IPS-18a (cell line): ENCODE measurements around the gene DAG1.

ENCODE experiments used
- H3K27ac ChIP-seq: one replicate; pipeline ENCODE4 v1.5.1; 2013; ENCODE audit warnings: low read length
- H3K27me3 ChIP-seq: one replicate; pipeline ENCODE4 v1.6.1; 2013; ENCODE audit warnings: mild to moderate bottlenecking, low read length; ENCODE audit not compliant: control insufficient read depth, insufficient read depth
- H3K36me3 ChIP-seq: one replicate; pipeline ENCODE4 v1.6.1; 2013; ENCODE audit warnings: low read depth, low read length; ENCODE audit not compliant: control insufficient read depth
- H3K4me1 ChIP-seq: one replicate; pipeline ENCODE4 v1.6.1; 2013; ENCODE audit warnings: low read depth, low read length; ENCODE audit not compliant: control insufficient read depth
- H3K4me3 ChIP-seq: one replicate; pipeline ENCODE4 v1.5.1; 2013; ENCODE audit warnings: low read length
- H3K9ac ChIP-seq: one replicate; pipeline ENCODE4 v1.6.1; 2013; ENCODE audit warnings: mild to moderate bottlenecking, low read length, moderate library complexity
- H3K9me3 ChIP-seq: one replicate; pipeline ENCODE4 v1.6.1; 2013; ENCODE audit warnings: low read depth, low read length; ENCODE audit not compliant: control insufficient read depth

The DAG1 gene

DNA sequence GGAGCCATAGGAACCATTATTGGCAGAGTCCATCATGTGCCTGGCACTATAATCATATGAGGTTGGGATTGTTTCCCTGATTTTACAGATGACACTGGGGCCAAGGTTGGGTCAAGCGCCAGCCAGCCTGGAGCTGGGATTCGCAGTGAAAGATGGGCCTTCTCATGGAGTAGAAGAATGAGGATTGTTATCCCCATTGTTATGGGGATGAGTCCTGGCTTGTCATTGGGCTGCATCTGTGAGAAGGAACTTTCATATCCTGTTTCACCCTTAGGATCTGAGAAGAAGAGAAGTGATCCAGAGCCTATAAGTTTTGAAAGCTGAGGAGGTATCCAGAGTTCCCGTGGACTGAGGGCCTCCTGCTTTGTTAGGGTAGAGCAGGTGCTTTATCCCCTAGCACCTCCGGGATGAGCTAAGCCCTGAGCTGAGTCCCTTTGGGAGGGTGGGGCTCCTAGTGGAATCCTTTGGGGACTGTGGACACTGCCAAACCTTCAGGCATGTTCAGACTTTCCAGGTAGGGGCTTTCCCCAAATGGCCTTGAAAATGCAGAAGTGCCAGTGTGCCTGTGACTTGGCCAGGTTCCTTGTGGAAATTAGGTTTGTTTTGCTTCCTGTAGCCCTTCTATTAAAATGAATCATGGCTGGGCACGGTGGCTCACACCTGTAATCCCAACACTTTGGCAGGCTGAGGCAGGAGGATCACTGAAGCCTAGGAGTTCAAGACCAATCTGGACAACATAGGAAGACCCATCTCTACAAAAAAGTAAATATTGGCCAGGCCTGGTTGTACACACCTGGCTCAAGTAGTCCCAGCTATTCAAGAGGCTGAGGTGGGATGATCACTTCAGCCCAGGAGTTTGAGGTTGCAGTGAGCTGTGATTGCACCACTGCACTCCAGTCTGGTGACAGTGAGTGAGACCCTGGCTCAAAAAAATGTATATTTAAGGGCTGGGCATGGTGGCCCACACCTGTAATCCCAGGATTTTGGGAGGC, 54.0 kb downstream of the DAG1 start:
- H3K4me3 ChIP-seq, result no peak overlapping the region
- H3K4me1 ChIP-seq, result no peaks in the 10 kb centered on the region

DNA sequence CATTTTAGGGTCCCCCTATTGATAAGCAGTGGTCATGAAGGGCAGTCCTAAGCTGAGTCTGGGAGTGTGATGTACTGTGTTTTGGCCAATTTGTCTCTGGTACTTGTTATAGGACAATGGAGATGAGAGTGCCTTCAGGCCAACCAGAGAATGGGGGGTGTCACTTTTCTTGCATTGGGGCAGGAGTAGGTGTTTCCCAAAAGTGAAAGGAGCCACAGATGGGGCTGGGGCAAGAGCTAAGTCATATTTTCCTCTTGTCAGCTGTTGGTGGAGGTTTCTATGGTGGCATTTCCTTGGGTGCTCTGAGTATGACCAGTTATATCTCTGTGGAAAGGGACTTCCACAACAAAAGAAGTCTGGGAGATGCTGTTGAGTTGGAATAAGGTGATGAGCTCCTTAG, 59.5 kb downstream of the DAG1 start:
- H3K4me3 ChIP-seq, result no peak overlapping the region
- H3K9ac ChIP-seq, result no peak overlapping the region
- H3K27ac ChIP-seq, result no peak overlapping the region
- H3K9me3 ChIP-seq, result no peaks in the 10 kb centered on the region
- H3K36me3 ChIP-seq, result peaks cover 34% of the 10 kb centered on the region
- H3K4me1 ChIP-seq, result peaks cover 1% of the 10 kb centered on the region
- no peaks in the 10 kb centered on the region for H3K27me3 ChIP-seq

More for the DNA sequence above, 54.0 kb downstream of the DAG1 start:
- no peaks in the 10 kb centered on the region for H3K9me3 ChIP-seq
- no peak overlapping the region for H3K9ac ChIP-seq
- H3K36me3 ChIP-seq, result peaks cover 4% of the 10 kb centered on the region
- H3K27me3 ChIP-seq, result no peaks in the 10 kb centered on the region
- H3K27ac ChIP-seq, result no peak overlapping the region

DNA sequence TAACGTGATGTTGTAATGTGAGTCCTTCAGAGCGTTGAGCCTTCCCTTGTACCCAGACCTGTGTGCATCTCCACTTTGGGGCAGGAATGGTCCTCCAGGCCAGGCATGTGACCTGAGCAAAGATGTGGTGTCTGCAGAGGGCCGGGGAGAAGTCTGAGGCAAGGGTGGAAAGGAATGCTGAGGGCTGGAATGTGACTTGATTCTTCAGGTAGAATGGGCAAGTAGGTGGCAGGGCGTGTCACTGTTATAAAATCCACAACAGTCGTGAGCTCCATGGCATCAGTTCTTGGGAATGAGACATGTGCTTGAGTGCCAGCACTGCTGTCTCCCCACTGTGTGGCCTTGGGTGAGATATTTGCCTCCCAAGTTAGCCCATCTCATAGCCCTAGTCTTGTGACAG, 60.2 kb downstream of the DAG1 start:
- Histone ChIP-seq H3K36me3 (peaks cover 34% of the 10 kb centered on the region), H3K27me3 (no peaks in the 10 kb centered on the region), H3K27ac (no peak overlapping the region), H3K4me1 (peaks cover 8% of the 10 kb centered on the region), H3K9ac (no peak overlapping the region), H3K9me3 (no peaks in the 10 kb centered on the region), H3K4me3 (no peak overlapping the region)

DNA sequence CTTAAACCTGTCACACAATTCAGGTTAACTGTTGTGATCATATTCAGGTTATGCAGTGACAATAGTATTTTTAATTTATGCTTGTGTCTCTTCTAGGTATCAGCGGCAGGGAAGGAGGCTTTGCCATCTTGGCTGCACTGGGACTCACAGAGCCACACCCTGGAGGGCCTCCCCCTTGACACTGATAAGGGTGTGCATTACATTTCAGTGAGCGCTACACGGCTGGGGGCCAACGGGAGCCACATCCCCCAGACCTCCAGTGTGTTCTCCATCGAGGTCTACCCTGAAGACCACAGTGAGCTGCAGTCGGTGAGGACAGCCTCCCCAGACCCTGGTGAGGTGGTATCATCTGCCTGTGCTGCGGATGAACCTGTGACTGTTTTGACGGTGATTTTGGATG, 60.6 kb downstream of the DAG1 start:
- Histone ChIP-seq H3K27ac (no peak overlapping the region), H3K36me3 (peaks cover 34% of the 10 kb centered on the region), H3K9ac (no peak overlapping the region), H3K9me3 (no peaks in the 10 kb centered on the region), H3K4me1 (peaks cover 12% of the 10 kb centered on the region), H3K27me3 (no peaks in the 10 kb centered on the region), H3K4me3 (no peak overlapping the region)

DNA sequence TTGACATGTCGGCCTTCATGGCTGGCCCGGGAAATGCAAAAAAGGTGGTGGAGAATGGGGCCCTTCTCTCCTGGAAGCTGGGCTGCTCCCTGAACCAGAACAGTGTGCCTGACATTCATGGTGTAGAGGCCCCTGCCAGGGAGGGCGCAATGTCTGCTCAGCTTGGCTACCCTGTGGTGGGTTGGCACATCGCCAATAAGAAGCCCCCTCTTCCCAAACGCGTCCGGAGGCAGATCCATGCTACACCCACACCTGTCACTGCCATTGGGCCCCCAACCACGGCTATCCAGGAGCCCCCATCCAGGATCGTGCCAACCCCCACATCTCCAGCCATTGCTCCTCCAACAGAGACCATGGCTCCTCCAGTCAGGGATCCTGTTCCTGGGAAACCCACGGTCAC, 61.2 kb downstream of the DAG1 start:
- H3K36me3 ChIP-seq, result peaks cover 34% of the 10 kb centered on the region
- peaks cover 12% of the 10 kb centered on the region for H3K4me1 ChIP-seq
- H3K4me3 ChIP-seq, result no peak overlapping the region
- no peak overlapping the region for H3K27ac ChIP-seq
- no peaks in the 10 kb centered on the region for H3K9me3 ChIP-seq
- no peaks in the 10 kb centered on the region for H3K27me3 ChIP-seq
- H3K9ac ChIP-seq, result no peak overlapping the region

DNA sequence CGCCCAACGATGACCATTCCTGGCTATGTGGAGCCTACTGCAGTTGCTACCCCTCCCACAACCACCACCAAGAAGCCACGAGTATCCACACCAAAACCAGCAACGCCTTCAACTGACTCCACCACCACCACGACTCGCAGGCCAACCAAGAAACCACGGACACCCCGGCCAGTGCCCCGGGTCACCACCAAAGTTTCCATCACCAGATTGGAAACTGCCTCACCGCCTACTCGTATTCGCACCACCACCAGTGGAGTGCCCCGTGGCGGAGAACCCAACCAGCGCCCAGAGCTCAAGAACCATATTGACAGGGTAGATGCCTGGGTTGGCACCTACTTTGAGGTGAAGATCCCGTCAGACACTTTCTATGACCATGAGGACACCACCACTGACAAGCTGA, 61.6 kb downstream of the DAG1 start:
- Histone ChIP-seq H3K36me3 (peaks cover 34% of the 10 kb centered on the region), H3K4me1 (peaks cover 12% of the 10 kb centered on the region)

DNA sequence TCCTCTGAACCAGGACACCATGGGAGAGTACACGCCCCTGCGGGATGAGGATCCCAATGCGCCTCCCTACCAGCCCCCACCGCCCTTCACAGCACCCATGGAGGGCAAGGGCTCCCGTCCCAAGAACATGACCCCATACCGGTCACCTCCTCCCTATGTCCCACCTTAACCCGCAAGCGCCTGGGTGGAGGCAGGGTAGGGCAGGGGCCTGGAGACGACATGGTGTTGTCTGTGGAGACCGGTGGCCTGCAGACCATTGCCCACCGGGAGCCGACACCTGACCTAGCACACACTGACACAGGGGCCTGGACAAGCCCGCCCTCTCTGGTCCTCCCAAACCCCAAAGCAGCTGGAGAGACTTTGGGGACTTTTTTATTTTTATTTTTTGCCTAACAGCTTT, 63.0 kb downstream of the DAG1 start:
- peaks cover 34% of the 10 kb centered on the region for H3K36me3 ChIP-seq
- H3K27me3 ChIP-seq, result no peaks in the 10 kb centered on the region
- no peak overlapping the region for H3K27ac ChIP-seq
- H3K4me1 ChIP-seq, result peaks cover 12% of the 10 kb centered on the region
- H3K9me3 ChIP-seq, result no peaks in the 10 kb centered on the region
- no peak overlapping the region for H3K4me3 ChIP-seq
- H3K9ac ChIP-seq, result no peak overlapping the region

More for the DNA sequence above, 61.6 kb downstream of the DAG1 start:
- Histone ChIP-seq H3K27ac (no peak overlapping the region), H3K9ac (no peak overlapping the region), H3K27me3 (no peaks in the 10 kb centered on the region), H3K4me3 (no peak overlapping the region), H3K9me3 (no peaks in the 10 kb centered on the region)

DNA sequence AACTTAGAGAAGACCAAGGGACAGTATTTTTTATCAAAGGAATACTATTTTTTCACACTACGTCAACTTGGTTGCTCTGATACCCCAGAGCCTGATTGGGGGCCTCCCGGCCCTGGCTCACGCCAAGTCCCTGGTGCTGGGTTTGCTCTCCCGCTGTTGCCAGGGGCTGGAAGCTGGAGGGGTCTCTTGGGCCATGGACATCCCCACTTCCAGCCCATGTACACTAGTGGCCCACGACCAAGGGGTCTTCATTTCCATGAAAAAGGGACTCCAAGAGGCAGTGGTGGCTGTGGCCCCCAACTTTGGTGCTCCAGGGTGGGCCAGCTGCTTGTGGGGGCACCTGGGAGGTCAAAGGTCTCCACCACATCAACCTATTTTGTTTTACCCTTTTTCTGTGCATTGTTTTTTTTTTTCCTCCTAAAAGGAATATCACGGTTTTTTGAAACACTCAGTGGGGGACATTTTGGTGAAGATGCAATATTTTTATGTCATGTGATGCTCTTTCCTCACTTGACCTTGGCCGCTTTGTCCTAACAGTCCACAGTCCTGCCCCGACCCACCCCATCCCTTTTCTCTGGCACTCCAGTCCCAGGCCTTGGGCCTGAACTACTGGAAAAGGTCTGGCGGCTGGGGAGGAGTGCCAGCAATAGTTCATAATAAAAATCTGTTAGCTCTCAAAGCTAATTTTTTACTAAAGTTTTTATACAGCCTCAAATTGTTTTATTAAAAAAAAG, 63.9 kb downstream of the DAG1 start:
- Histone ChIP-seq H3K9ac (no peak overlapping the region), H3K27me3 (no peaks in the 10 kb centered on the region), H3K27ac (no peak overlapping the region), H3K4me3 (no peak overlapping the region), H3K9me3 (no peaks in the 10 kb centered on the region), H3K4me1 (peaks cover 12% of the 10 kb centered on the region), H3K36me3 (peaks cover 34% of the 10 kb centered on the region)

DNA sequence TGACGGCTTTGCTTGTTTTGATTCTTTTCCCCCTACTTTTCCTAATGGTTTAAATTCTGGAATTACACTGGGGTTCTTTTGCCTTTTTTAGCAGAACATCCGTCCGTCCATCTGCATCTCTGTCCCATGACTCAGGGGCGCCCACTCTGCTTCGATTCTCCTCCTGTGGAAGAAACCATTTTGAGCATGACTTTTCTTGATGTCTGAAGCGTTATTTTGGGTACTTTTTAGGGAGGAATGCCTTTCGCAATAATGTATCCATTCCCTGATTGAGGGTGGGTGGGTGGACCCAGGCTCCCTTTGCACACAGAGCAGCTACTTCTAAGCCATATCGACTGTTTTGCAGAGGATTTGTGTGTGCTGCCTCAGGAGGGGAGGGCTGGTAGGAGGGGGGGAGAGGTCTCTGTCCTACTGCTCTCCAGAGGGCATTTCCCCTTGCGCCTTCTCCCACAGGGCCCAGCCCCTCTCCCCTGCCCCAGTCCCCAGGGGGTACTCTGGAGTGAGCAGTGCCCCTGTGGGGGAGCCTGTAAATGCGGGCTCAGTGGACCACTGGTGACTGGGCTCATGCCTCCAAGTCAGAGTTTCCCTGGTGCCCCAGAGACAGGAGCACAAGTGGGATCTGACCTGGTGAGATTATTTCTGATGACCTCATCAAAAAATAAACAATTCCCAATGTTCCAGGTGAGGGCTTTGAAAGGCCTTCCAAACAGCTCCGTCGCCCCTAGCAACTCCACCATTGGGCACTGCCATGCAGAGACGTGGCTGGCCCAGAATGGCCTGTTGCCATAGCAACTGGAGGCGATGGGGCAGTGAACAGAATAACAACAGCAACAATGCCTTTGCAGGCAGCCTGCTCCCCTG, 64.7 kb downstream of the DAG1 start:
- Histone ChIP-seq H3K27me3 (no peaks in the 10 kb centered on the region), H3K27ac (peak overlapping the region; percentile 83), H3K36me3 (peaks cover 34% of the 10 kb centered on the region), H3K4me3 (no peak overlapping the region), H3K9me3 (no peaks in the 10 kb centered on the region), H3K4me1 (peaks cover 12% of the 10 kb centered on the region), H3K9ac (peak overlapping the region; percentile 62)

DNA sequence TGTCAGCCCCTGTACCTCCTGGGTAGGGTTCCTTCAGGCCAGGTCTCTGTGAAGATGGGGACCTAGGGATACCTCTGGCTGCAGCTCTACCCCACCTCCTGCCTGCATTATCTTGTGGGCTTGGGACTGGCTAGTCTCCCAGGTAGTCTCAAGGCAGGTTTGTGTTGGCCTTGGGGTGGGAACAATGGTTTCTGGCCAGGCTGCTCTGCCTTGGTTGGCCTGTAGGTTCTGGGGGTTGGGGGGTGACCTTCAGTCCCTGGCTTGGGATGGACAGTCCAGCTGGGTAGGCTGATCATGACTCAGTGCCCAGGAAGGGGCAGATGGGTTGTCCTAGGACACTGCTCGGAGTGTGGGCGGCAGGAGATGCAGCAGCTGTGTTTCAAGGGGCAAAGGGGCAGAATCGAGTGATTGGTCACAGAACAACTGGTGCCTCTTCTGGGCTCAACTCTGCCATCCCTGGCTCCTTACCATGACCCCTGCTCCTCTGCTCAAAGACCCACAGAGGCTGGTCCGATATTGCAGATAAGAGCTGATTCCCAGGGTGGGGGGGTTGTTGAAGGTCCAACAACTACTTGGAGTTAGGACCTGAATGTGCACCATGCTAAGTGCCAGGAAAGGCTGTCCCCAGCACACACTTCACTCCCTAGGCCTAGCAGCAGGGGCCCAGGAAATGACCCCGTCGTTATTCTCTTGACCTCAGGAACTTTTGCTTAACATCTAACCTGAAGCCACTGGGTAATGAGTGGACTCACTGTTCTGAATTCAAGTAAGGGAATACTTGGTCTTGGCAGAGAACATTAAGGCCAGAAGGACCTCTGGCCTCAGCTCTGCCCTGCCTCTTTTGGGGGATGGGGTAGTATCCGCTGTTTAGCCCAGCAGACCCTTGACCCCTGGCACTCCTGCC, 66.2 kb downstream of the DAG1 start:
- H3K4me3 ChIP-seq, result no peak overlapping the region
- H3K27ac ChIP-seq, result peak overlapping the region; percentile 5
- peaks cover 12% of the 10 kb centered on the region for H3K4me1 ChIP-seq
- peak overlapping the region; percentile 23 for H3K9ac ChIP-seq
- H3K9me3 ChIP-seq, result no peaks in the 10 kb centered on the region
- peaks cover 7% of the 10 kb centered on the region for H3K27me3 ChIP-seq
- peaks cover 23% of the 10 kb centered on the region for H3K36me3 ChIP-seq
